Measurements from ENCODE around the gene CRELD1. TPM values are rescaled to one million over a fixed set of nuclear protein-coding genes. Genes with fewer than 3 reads are reported as not detected.

Gene CRELD1
- total and polyA plus RNA-seq, 2 of the 13 experiments (the other 11 are each of a cell fraction or from before 2014, with no cell fraction given): 27.1 to 61.9 TPM

DNA sequence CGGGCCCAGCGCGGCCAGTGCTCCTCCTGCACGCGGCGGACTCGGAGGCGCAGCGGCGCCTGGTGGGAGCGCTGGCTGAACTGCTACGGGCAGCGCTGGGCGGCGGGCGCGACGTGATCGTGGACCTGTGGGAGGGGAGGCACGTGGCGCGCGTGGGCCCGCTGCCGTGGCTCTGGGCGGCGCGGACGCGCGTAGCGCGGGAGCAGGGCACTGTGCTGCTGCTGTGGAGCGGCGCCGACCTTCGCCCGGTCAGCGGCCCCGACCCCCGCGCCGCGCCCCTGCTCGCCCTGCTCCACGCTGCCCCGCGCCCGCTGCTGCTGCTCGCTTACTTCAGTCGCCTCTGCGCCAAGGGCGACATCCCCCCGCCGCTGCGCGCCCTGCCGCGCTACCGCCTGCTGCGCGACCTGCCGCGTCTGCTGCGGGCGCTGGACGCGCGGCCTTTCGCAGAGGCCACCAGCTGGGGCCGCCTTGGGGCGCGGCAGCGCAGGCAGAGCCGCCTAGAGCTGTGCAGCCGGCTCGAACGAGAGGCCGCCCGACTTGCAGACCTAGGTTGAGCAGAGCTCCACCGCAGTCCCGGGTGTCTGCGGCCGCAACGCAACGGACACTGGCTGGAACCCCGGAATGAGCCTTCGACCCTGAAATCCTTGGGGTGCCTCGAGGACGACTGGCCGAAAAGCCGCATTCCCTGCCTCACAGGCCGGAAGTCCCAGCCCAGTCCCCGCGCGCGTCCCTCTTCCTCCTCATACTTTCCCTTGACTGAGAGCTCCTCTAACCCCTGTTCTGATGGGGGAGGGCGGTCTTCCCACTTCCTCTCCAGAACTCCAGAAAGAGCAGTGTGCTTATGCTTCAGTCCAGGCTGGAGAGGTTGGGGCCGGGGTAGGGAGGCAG lies 18.1 kb upstream of the CRELD1 start (continued):
- TF ChIP-seq ZNF253 (CRISPR knock-in tag; IDR thresholded peaks at IDR 0.05; ENCODE audit: borderline replicate concordance): 0 out of 2 replicates have a peak, but pooled peaks have one; percentile 30
- TF ChIP-seq ZNF558 (CRISPR knock-in tag; IDR thresholded peaks at IDR 0.05; ENCODE audit: borderline replicate concordance): peak; percentile 44; the same call in 1 of the 2 replicates
- TF ChIP-seq KAT7 (CRISPR knock-in tag; IDR thresholded peaks at IDR 0.05; ENCODE audit: borderline replicate concordance): 0 out of 2 replicates have a peak, but pooled peaks have one; percentile 59
- TF ChIP-seq THAP11 (CRISPR knock-in tag; IDR thresholded peaks at IDR 0.05): no peak
- peak; percentile 59; the same call in 1 of the 2 replicates for TF ChIP-seq HOXA5 (CRISPR knock-in tag; IDR thresholded peaks at IDR 0.05)
- no peak for TF ChIP-seq PAF1 (CRISPR knock-in tag; IDR thresholded peaks at IDR 0.05)
- TF ChIP-seq AKAP8 (CRISPR knock-in tag; IDR thresholded peaks at IDR 0.05): peak; percentile 50
- TF ChIP-seq, protein P1, sequence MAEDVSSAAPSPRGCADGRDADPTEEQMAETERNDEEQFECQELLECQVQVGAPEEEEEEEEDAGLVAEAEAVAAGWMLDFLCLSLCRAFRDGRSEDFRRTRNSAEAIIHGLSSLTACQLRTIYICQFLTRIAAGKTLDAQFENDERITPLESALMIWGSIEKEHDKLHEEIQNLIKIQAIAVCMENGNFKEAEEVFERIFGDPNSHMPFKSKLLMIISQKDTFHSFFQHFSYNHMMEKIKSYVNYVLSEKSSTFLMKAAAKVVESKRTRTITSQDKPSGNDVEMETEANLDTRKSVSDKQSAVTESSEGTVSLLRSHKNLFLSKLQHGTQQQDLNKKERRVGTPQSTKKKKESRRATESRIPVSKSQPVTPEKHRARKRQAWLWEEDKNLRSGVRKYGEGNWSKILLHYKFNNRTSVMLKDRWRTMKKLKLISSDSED (CRISPR knock-in tag; IDR thresholded peaks at IDR 0.05): 0 out of 2 replicates have a peak, but pooled peaks have one; percentile 76
- no peak for TF ChIP-seq CC2D1A (CRISPR knock-in tag; IDR thresholded peaks at IDR 0.05)
- peak; percentile 28; the same call in 1 of the 2 replicates for TF ChIP-seq BRD4 (CRISPR knock-in tag; IDR thresholded peaks at IDR 0.05)
- no peak for TF ChIP-seq ZNF44 (CRISPR knock-in tag; IDR thresholded peaks at IDR 0.05)
- TF ChIP-seq, protein P2, sequence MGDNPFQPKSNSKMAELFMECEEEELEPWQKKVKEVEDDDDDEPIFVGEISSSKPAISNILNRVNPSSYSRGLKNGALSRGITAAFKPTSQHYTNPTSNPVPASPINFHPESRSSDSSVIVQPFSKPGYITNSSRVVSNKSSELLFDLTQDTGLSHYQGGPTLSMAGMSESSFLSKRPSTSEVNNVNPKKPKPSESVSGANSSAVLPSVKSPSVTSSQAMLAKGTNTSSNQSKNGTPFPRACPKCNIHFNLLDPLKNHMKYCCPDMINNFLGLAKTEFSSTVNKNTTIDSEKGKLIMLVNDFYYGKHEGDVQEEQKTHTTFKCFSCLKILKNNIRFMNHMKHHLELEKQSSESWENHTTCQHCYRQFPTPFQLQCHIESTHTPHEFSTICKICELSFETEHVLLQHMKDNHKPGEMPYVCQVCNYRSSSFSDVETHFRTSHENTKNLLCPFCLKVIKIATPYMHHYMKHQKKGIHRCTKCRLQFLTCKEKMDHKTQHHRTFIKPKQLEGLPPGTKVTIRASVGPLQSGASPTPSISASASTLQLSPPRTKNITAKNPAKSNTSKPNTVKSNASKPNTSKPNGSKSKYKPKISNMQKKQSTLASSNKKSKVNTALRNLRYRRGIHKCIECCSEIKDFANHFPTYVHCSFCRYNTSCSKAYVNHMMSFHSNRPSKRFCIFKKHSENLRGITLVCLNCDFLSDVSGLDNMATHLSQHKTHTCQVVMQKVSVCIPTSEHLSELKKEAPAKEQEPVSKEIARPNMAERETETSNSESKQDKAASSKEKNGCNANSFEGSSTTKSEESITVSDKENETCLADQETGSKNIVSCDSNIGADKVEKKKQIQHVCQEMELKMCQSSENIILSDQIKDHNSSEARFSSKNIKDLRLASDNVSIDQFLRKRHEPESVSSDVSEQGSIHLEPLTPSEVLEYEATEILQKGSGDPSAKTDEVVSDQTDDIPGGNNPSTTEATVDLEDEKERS (CRISPR knock-in tag; IDR thresholded peaks at IDR 0.05): no peak
- TF ChIP-seq, protein P3, sequence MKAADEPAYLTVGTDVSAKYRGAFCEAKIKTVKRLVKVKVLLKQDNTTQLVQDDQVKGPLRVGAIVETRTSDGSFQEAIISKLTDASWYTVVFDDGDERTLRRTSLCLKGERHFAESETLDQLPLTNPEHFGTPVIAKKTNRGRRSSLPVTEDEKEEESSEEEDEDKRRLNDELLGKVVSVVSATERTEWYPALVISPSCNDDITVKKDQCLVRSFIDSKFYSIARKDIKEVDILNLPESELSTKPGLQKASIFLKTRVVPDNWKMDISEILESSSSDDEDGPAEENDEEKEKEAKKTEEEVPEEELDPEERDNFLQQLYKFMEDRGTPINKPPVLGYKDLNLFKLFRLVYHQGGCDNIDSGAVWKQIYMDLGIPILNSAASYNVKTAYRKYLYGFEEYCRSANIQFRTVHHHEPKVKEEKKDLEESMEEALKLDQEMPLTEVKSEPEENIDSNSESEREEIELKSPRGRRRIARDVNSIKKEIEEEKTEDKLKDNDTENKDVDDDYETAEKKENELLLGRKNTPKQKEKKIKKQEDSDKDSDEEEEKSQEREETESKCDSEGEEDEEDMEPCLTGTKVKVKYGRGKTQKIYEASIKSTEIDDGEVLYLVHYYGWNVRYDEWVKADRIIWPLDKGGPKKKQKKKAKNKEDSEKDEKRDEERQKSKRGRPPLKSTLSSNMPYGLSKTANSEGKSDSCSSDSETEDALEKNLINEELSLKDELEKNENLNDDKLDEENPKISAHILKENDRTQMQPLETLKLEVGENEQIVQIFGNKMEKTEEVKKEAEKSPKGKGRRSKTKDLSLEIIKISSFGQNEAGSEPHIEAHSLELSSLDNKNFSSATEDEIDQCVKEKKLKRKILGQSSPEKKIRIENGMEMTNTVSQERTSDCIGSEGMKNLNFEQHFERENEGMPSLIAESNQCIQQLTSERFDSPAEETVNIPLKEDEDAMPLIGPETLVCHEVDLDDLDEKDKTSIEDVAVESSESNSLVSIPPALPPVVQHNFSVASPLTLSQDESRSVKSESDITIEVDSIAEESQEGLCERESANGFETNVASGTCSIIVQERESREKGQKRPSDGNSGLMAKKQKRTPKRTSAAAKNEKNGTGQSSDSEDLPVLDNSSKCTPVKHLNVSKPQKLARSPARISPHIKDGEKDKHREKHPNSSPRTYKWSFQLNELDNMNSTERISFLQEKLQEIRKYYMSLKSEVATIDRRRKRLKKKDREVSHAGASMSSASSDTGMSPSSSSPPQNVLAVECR (CRISPR knock-in tag; IDR thresholded peaks at IDR 0.05; ENCODE audit: borderline replicate concordance): peak; percentile 40; the same call in 1 of the 2 replicates
- TF ChIP-seq, protein P4, sequence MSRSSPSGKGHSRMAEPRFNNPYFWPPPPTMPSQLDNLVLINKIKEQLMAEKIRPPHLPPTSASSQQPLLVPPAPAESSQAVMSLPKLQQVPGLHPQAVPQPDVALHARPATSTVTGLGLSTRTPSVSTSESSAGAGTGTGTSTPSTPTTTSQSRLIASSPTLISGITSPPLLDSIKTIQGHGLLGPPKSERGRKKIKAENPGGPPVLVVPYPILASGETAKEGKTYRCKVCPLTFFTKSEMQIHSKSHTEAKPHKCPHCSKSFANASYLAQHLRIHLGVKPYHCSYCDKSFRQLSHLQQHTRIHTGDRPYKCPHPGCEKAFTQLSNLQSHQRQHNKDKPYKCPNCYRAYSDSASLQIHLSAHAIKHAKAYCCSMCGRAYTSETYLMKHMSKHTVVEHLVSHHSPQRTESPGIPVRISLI (CRISPR knock-in tag; IDR thresholded peaks at IDR 0.05; ENCODE audit: borderline replicate concordance): no peak
- peak; percentile 89 for TF ChIP-seq RAD21 (CRISPR knock-in tag; IDR thresholded peaks at IDR 0.05)
- TF ChIP-seq DNMT1 (CRISPR knock-in tag; IDR thresholded peaks at IDR 0.05): peak; percentile 95; the same call in 1 of the 2 replicates
- TF ChIP-seq ZNF432 (CRISPR knock-in tag; IDR thresholded peaks at IDR 0.05; ENCODE audit: borderline replicate concordance): no peak
- TF ChIP-seq ETV5 (CRISPR knock-in tag; IDR thresholded peaks at IDR 0.05; ENCODE audit: borderline replicate concordance): peak; percentile 75
- no peak for TF ChIP-seq ZNF510 (CRISPR knock-in tag; IDR thresholded peaks at IDR 0.05; ENCODE audit: low read depth)
